Measurements from ENCODE around the gene MRPL23. TPM values are rescaled to one million over a fixed set of nuclear protein-coding genes. Genes with fewer than 3 reads are reported as not detected.

Gene MRPL23
- total RNA-seq, 1 experiment from 2014 or later: 232 TPM

DNA sequence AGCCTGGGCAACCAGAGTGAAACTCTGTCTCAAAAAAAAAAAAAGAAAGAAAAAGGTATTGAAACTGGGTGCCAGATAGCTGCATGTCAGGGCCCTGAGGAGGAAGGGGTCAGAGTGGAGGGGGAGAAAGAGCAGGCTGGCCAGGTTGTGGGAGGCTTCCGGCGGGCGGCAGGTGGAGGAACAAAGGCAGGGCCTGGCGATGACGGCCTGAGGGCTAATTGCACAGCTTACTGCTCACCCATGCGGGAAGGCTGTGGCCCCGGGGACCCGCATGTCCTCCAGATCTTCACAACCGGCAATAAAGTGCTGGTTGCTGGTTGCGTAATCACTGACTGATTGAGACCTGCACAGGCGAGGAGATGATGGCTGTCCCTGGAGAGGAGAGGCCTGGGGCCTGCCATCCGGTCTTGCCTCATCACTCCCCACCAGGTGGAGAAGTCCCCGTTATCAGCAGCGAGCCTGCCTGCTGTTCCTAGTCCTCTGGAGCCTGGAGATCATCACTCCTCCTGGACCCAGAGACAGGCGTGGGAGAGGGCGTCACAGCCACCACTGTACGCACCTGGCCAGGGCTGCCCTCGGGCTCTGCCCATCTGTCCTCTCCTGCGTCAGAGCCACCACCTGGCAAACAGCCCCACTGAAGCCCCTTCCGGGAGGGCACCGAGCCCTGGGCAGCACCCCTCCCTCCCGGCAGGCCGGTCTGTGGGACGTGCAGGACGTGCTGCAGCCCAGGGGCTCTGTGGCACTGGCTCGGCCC is 31.8 kb downstream of the MRPL23 start:
- Histone ChIP-seq H3K36me3 (ENCODE audit: low read depth, low read length) (no peaks in the 10 kb centered on the region), H2AFZ (ENCODE audit: low read length) (no peak overlapping the region), H3K79me2 (ENCODE audit: low read length) (no peaks in the 10 kb centered on the region), H4K20me1 (ENCODE audit: low read length) (no peaks in the 10 kb centered on the region), H3K27me3 (ENCODE audit: low read length) (no peaks in the 10 kb centered on the region), H3K9me2 (replicated peaks; ENCODE audit: low read length) (no peaks in the 10 kb centered on the region), H3K9me3 (ENCODE audit: low read length) (no peaks in the 10 kb centered on the region), H3K9ac (ENCODE audit: low read length) (no peak overlapping the region), H3F3A (ENCODE audit: low read length, unreplicated experiment) (no peaks in the 10 kb centered on the region), H3K4me3 (ENCODE audit: low read length) (no peak overlapping the region), H3K27ac (ENCODE audit: low read length) (no peak overlapping the region), H3K4me1 (ENCODE audit: insufficient read depth, low read length) (no peaks in the 10 kb centered on the region), H3K4me2 (ENCODE audit: low read length) (no peak overlapping the region)
- DNase-seq: no peak
- ATAC-seq: no peak
- intact Hi-C loops (cut with micrococcal nuclease): no loop called here
- ChIA-PET CTCF (no interaction called here), POLR2A (ENCODE audit: unreplicated experiment) (no interaction called here)
- TF ChIP-seq, protein P1, sequence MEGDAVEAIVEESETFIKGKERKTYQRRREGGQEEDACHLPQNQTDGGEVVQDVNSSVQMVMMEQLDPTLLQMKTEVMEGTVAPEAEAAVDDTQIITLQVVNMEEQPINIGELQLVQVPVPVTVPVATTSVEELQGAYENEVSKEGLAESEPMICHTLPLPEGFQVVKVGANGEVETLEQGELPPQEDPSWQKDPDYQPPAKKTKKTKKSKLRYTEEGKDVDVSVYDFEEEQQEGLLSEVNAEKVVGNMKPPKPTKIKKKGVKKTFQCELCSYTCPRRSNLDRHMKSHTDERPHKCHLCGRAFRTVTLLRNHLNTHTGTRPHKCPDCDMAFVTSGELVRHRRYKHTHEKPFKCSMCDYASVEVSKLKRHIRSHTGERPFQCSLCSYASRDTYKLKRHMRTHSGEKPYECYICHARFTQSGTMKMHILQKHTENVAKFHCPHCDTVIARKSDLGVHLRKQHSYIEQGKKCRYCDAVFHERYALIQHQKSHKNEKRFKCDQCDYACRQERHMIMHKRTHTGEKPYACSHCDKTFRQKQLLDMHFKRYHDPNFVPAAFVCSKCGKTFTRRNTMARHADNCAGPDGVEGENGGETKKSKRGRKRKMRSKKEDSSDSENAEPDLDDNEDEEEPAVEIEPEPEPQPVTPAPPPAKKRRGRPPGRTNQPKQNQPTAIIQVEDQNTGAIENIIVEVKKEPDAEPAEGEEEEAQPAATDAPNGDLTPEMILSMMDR (conservative IDR thresholded peaks at IDR 0.05; ENCODE audit: low read depth, low read length): no peak
- no TSS peak for BruUV-seq (replicated peaks)

DNA sequence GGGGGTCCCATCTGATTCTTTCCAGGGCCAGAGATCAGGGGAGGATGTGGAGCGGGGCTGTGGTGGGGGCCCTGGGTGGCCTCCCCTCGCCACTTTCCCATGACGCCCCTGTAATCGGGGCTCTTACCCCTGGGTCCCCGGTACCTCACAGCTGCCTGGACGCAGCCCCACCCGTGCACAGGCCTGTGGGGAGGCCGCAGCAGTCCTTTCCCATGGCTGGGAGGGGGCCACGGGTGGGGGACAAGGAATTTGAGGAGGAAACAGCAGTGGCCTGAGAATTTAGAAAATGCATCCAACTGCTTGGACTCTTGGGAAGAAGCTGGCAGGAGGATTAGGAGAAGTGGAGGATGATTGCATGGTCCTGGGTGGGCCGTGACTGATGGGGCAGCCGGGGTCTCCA is 32.5 kb downstream of the MRPL23 start:
- Histone ChIP-seq H3K4me3 (ENCODE audit: low read length) (no peak overlapping the region), H3K4me1 (ENCODE audit: insufficient read depth, low read length) (no peaks in the 10 kb centered on the region), H3K79me2 (ENCODE audit: low read length) (no peaks in the 10 kb centered on the region), H2AFZ (ENCODE audit: low read length) (no peak overlapping the region), H3F3A (ENCODE audit: low read length, unreplicated experiment) (no peaks in the 10 kb centered on the region), H3K27me3 (ENCODE audit: low read length) (no peaks in the 10 kb centered on the region), H3K27ac (ENCODE audit: low read length) (no peak overlapping the region), H3K9ac (ENCODE audit: low read length) (no peak overlapping the region), H3K9me2 (replicated peaks; ENCODE audit: low read length) (no peaks in the 10 kb centered on the region), H4K20me1 (ENCODE audit: low read length) (no peaks in the 10 kb centered on the region), H3K36me3 (ENCODE audit: low read depth, low read length) (no peaks in the 10 kb centered on the region), H3K9me3 (ENCODE audit: low read length) (no peaks in the 10 kb centered on the region), H3K4me2 (ENCODE audit: low read length) (no peak overlapping the region)
- TF ChIP-seq, protein P1 (conservative IDR thresholded peaks at IDR 0.05; ENCODE audit: low read depth, low read length): no peak
- TF ChIP-seq EZH2 (IDR thresholded peaks at IDR 0.05; ENCODE audit: low read length, unreplicated experiment) (no peak), EZH2phosphoT487 (IDR thresholded peaks at IDR 0.05; ENCODE audit: borderline replicate concordance, low read length) (no peak)
- DNase-seq (no peak), ATAC-seq (no peak)
- BruUV-seq (replicated peaks): no TSS peak
- intact Hi-C loops (cut with micrococcal nuclease): no loop called here
- ChIA-PET CTCF (no interaction called here), POLR2A (ENCODE audit: unreplicated experiment) (no interaction called here)

DNA sequence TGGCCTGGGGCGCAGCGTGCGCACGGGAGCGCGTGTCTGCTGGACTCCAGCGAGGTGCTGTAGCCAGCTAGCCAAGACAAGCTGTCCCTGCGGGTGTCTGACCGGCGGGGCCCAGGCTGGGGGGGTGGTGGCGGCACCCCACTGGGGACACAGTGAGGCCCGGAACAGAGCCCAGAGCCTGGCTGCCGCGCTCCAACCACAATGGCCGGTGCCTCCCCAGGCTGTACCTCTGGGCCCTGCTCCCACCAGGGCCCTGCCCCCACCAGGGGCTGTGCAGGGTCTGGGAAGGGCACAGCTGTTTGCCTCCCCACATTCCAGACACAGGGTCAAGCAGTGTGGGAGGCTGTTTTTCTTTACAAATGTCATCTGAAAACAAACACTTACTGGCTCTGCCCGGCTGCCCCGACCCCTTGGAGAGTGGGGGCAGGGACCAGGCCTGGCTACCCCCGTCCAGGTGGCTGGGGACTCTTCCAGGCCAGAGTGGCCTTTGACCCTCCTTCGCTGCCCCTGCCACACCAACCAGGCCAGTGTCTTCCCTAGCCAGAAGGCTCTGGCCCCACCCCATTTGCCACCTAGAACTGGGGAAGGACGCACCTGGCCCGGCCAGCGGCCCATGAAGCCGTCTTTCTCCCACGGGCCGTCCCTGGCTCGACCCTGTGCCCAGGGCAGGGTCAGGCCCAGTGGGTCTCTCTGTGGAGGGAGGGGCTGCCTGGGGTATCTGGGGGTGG is 35.9 kb downstream of the MRPL23 start:
- H3K9me2 ChIP-seq (replicated peaks; ENCODE audit: low read length): no peaks in the 10 kb centered on the region
- intact Hi-C loops (cut with micrococcal nuclease): no loop called here
- H3K9me3 ChIP-seq (ENCODE audit: low read length): no peaks in the 10 kb centered on the region
- H3K36me3 ChIP-seq (ENCODE audit: low read depth, low read length): no peaks in the 10 kb centered on the region
- ChIA-PET CTCF (no interaction called here), POLR2A (ENCODE audit: unreplicated experiment) (no interaction called here)
- no peak overlapping the region for H3K4me2 ChIP-seq (ENCODE audit: low read length)
- no peak overlapping the region for H2AFZ ChIP-seq (ENCODE audit: low read length)
- DNase-seq (no peak), ATAC-seq (no peak)
- H3K9ac ChIP-seq (ENCODE audit: low read length): no peak overlapping the region
- H4K20me1 ChIP-seq (ENCODE audit: low read length): no peaks in the 10 kb centered on the region
- no peak overlapping the region for H3K4me3 ChIP-seq (ENCODE audit: low read length)
- H3K79me2 ChIP-seq (ENCODE audit: low read length): no peaks in the 10 kb centered on the region
- no peaks in the 10 kb centered on the region for H3F3A ChIP-seq (ENCODE audit: low read length, unreplicated experiment)
- TF ChIP-seq EZH2 (IDR thresholded peaks at IDR 0.05; ENCODE audit: low read length, unreplicated experiment): no peak
- TF ChIP-seq, protein P1 (conservative IDR thresholded peaks at IDR 0.05; ENCODE audit: low read depth, low read length): no peak
- no peak for TF ChIP-seq EZH2phosphoT487 (IDR thresholded peaks at IDR 0.05; ENCODE audit: borderline replicate concordance, low read length)
- BruUV-seq (replicated peaks): no TSS peak
- H3K4me1 ChIP-seq (ENCODE audit: insufficient read depth, low read length): no peaks in the 10 kb centered on the region
- no peak overlapping the region for H3K27ac ChIP-seq (ENCODE audit: low read length)
- H3K27me3 ChIP-seq (ENCODE audit: low read length): no peaks in the 10 kb centered on the region
